Measurements from ENCODE around the gene ARHGAP30. TPM values are rescaled to one million over a fixed set of nuclear protein-coding genes. Genes with fewer than 3 reads are reported as not detected.

Gene ARHGAP30
- total and polyA plus RNA-seq, 2 of the 8 experiments (the other 6 are each of a cell fraction or from before 2014, with no cell fraction given), result 0.27 to 0.39 TPM

DNA sequence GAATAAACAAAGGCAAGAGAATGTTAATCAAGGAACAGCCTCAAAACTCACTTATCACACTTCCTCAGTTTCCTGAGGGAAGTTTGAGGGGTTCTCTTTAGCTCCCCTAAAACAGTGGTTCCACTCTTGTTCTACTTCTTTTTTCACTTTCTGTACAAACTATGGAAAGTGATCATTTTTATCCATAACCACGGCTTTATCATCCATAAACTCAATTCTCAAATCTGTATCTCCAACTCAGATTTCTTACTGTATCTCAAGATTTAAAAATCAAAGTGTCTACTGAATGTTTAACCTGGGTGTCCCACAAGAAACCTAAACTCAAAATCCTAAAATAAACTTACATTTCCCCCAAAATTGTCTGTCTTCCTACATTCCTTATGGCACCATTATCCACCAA, 44.2 kb upstream of the ARHGAP30 start (continued):
- TF ChIP-seq, protein P1, sequence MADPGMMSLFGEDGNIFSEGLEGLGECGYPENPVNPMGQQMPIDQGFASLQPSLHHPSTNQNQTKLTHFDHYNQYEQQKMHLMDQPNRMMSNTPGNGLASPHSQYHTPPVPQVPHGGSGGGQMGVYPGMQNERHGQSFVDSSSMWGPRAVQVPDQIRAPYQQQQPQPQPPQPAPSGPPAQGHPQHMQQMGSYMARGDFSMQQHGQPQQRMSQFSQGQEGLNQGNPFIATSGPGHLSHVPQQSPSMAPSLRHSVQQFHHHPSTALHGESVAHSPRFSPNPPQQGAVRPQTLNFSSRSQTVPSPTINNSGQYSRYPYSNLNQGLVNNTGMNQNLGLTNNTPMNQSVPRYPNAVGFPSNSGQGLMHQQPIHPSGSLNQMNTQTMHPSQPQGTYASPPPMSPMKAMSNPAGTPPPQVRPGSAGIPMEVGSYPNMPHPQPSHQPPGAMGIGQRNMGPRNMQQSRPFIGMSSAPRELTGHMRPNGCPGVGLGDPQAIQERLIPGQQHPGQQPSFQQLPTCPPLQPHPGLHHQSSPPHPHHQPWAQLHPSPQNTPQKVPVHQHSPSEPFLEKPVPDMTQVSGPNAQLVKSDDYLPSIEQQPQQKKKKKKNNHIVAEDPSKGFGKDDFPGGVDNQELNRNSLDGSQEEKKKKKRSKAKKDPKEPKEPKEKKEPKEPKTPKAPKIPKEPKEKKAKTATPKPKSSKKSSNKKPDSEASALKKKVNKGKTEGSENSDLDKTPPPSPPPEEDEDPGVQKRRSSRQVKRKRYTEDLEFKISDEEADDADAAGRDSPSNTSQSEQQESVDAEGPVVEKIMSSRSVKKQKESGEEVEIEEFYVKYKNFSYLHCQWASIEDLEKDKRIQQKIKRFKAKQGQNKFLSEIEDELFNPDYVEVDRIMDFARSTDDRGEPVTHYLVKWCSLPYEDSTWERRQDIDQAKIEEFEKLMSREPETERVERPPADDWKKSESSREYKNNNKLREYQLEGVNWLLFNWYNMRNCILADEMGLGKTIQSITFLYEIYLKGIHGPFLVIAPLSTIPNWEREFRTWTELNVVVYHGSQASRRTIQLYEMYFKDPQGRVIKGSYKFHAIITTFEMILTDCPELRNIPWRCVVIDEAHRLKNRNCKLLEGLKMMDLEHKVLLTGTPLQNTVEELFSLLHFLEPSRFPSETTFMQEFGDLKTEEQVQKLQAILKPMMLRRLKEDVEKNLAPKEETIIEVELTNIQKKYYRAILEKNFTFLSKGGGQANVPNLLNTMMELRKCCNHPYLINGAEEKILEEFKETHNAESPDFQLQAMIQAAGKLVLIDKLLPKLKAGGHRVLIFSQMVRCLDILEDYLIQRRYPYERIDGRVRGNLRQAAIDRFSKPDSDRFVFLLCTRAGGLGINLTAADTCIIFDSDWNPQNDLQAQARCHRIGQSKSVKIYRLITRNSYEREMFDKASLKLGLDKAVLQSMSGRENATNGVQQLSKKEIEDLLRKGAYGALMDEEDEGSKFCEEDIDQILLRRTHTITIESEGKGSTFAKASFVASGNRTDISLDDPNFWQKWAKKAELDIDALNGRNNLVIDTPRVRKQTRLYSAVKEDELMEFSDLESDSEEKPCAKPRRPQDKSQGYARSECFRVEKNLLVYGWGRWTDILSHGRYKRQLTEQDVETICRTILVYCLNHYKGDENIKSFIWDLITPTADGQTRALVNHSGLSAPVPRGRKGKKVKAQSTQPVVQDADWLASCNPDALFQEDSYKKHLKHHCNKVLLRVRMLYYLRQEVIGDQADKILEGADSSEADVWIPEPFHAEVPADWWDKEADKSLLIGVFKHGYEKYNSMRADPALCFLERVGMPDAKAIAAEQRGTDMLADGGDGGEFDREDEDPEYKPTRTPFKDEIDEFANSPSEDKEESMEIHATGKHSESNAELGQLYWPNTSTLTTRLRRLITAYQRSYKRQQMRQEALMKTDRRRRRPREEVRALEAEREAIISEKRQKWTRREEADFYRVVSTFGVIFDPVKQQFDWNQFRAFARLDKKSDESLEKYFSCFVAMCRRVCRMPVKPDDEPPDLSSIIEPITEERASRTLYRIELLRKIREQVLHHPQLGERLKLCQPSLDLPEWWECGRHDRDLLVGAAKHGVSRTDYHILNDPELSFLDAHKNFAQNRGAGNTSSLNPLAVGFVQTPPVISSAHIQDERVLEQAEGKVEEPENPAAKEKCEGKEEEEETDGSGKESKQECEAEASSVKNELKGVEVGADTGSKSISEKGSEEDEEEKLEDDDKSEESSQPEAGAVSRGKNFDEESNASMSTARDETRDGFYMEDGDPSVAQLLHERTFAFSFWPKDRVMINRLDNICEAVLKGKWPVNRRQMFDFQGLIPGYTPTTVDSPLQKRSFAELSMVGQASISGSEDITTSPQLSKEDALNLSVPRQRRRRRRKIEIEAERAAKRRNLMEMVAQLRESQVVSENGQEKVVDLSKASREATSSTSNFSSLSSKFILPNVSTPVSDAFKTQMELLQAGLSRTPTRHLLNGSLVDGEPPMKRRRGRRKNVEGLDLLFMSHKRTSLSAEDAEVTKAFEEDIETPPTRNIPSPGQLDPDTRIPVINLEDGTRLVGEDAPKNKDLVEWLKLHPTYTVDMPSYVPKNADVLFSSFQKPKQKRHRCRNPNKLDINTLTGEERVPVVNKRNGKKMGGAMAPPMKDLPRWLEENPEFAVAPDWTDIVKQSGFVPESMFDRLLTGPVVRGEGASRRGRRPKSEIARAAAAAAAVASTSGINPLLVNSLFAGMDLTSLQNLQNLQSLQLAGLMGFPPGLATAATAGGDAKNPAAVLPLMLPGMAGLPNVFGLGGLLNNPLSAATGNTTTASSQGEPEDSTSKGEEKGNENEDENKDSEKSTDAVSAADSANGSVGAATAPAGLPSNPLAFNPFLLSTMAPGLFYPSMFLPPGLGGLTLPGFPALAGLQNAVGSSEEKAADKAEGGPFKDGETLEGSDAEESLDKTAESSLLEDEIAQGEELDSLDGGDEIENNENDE (IDR thresholded peaks at IDR 0.05; ENCODE audit: insufficient replicate concordance, low read length), result no peak
- TF ChIP-seq BCL11A (IDR thresholded peaks at IDR 0.05; ENCODE audit: low read depth in 2 of 2, low read length in 2 of 2) (no peak), KDM5A (IDR thresholded peaks at IDR 0.05; ENCODE audit: low read length) (no peak), POLR2AphosphoS5 (IDR thresholded peaks at IDR 0.05; ENCODE audit: low read depth, low read length) (no peak), SP1 (IDR thresholded peaks at IDR 0.05; ENCODE audit: low read depth, low read length) (no peak), RXRA (IDR thresholded peaks at IDR 0.05; ENCODE audit: insufficient read depth, low read depth, low read length) (no peak)

Measured in H1 (cell line).